HCT116 (cell line): ENCODE measurements around the gene NDUFC1.

Experiments used
- EZH2 ChIP-seq: fragments of 200-600 bp; sonication (generic); IDR thresholded peaks from 2 replicates; pipeline ENCODE4 v1.6.1; 2017; ENCODE audit warnings: antibody characterized with exemption, mixed run types
- POLR2A ChIP-seq: IDR thresholded peaks from 2 replicates; pipeline ENCODE4 v1.7.0; 2011; ENCODE audit warnings: borderline replicate concordance; ENCODE audit not compliant: insufficient read depth, insufficient read length; ENCODE audit errors: extremely low read depth
- POLR2AphosphoS5 ChIP-seq: IDR thresholded peaks from 2 replicates; pipeline ENCODE4 v1.6.1; 2011; ENCODE audit warnings: mild to moderate bottlenecking, low read depth, low read length, moderate library complexity
- SP1 ChIP-seq: IDR thresholded peaks from 2 replicates; pipeline ENCODE4 v1.6.1; 2012; ENCODE audit warnings: low read depth
- ZBTB33 ChIP-seq: IDR thresholded peaks from 2 replicates; pipeline ENCODE4 v1.6.1; 2011; ENCODE audit warnings: mild to moderate bottlenecking, low read length, moderate library complexity; ENCODE audit not compliant: insufficient replicate concordance; ENCODE audit errors: extremely low read depth
- ZNF274 ChIP-seq: fragments of 200-500 bp; sonication (Bioruptor generic); IDR thresholded peaks from 2 replicates; pipeline ENCODE4 v1.6.1; 2014; ENCODE audit warnings: mild to moderate bottlenecking, low read depth, low read length, inconsistent platforms
- TF ChIP-seq, protein P1 (sequence below), 3 experiments: fragments of 200-600 bp in 1 of 3; sonication (generic) in 1 of 3; IDR thresholded peaks in 2 of 3; conservative IDR thresholded peaks in 1 of 3; 2 replicates each; pipeline ENCODE4 v1.5.1; 2012 to 2017; ENCODE audit warnings: low read depth in 2 of 3, low read length in 2 of 3, antibody characterized with exemption in 1 of 3, borderline replicate concordance in 1 of 3, control low read depth in 1 of 3, mild to moderate bottlenecking in 1 of 3, mixed read lengths in 1 of 3, mixed run types in 1 of 3, moderate library complexity in 1 of 3; ENCODE audit not compliant: insufficient read depth in 1 of 3

DNA sequence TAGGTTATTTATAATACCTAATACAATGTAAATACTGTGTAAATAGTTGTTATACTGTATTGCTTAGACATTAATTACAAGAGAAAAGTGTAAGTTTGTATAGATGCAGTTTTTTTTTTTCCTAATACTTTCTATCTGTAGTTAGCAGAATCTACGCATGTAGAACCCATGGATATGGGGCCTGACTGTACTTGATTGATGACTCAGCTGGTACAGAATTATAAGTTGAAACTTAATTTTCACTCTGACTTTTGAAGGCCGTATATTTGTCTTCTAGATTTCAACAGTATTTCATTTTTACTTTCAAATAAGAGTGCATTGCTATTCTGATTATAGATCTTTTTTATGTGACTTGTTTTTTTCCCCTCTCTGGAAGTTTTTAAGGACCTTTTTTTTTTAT lies 30.8 kb upstream of the NDUFC1 start:
- TF ChIP-seq EZH2 (no peak), POLR2AphosphoS5 (no peak), POLR2A (no peak), ZBTB33 (no peak), ZNF274 (no peak), SP1 (no peak)
- TF ChIP-seq, protein P1, sequence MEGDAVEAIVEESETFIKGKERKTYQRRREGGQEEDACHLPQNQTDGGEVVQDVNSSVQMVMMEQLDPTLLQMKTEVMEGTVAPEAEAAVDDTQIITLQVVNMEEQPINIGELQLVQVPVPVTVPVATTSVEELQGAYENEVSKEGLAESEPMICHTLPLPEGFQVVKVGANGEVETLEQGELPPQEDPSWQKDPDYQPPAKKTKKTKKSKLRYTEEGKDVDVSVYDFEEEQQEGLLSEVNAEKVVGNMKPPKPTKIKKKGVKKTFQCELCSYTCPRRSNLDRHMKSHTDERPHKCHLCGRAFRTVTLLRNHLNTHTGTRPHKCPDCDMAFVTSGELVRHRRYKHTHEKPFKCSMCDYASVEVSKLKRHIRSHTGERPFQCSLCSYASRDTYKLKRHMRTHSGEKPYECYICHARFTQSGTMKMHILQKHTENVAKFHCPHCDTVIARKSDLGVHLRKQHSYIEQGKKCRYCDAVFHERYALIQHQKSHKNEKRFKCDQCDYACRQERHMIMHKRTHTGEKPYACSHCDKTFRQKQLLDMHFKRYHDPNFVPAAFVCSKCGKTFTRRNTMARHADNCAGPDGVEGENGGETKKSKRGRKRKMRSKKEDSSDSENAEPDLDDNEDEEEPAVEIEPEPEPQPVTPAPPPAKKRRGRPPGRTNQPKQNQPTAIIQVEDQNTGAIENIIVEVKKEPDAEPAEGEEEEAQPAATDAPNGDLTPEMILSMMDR (IDR thresholded peaks at IDR 0.05 in 2 of 3, conservative IDR thresholded peaks at IDR 0.05 in 1 of 3; ENCODE audit: borderline replicate concordance in 1 of 3, insufficient read depth in 1 of 3, low read depth in 2 of 3, low read length in 2 of 3) = no peak
